VCaP (cell line): ENCODE data around the gene EPN1.

ENCODE experiments used
- H3K27ac ChIP-seq: fragments of 450-650 bp; 2 replicates; pipeline ENCODE4 v1.5.1; 2017
- CTCF ChIP-seq: fragments of 450-650 bp; conservative IDR thresholded peaks from 2 replicates; pipeline ENCODE4 v1.5.1; 2017; ENCODE audit warnings: mild to moderate bottlenecking, moderate library complexity

EPN1 gene

DNA sequence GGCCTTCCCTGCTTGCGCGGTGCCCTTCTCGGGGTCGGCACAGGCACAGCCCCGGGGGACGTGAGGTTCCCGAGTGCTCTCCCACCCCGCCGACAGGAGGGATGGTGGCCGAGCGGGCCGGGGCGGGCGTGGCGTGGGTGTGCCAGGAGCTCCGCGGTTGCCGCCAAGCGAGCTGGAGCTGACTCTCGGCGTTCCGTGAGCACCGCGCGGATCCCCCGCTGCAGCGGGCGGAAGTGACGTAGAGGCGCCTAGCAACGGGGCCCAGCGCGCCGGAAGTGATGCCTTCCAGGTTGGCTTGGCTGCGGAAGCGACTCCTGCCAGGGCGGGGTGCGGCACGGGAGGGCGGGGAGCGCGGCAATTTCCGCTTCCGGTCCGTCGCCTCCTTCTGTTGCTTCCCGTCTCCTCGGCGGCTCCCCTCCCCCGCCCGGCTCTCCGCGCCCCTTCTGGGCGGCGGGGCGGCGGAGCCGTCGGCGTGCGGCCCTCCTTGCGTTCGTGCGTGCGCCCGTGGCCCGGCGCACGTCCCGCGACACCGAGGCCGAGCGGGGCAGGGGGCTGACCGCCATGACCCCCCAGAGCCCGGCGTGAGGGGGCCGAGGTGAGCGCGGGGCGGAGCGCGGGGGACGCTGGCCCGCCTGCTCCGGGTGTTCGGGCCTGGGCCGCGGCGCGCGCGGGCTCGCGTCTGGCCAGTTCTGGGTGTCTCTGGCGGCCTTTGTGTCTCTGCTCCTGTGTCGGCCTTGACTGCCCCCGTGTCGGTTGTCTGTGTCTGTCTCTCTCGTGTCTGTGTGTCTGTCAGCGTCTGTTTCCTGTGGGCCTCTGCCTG, at the start of gene EPN1:
EPN1 (plus strand) TSS at position 386 of the 820 bp plus-strand sequence. CDS start 3,402 bp downstream, outside the sequence.
- no peak for TF ChIP-seq CTCF
- peak within 1 kb of the TSS; percentile 95 for H3K27ac ChIP-seq

DNA sequence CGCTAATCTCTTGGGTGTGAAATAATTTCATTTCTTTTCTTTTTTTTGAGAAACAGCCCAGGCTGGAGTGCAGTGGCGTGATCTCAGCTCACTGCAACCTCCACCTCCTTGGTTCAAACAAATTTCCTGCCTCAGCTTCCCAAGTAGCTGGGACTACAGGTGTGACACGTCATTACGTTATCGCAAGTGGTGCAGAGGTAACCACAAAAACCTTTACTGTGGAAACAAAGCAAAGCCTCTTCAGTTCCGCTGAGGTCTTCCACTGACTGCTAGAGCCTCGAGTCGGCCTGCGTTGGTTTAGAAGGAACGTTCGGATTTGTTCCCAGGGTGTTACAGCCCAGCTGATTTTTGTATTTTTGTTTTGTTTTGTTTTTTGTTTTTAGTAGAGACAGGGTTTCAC, 48.7 kb upstream of the EPN1 start:
- no peak overlapping the region for H3K27ac ChIP-seq
- TF ChIP-seq CTCF, result no peak

DNA sequence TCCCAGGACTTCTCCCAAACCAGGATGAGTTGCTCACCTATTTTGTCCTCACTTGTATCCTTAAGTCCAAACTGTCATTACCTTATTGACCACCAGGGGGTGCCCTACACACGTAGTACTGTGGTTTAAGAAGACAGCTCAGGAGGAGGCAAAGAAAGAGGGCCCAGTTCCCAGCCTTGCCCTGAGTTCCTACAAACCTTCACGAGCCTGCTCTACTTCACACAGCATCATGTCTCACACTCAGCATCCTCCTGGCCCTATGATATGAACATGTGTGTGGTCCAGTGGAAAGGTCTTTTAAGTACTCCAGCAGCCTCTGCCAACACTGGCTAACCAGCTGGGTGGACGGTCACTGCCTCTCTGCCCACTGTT, 42.6 kb upstream of the EPN1 start:
- no peak overlapping the region for H3K27ac ChIP-seq
- peak; percentile 85 for TF ChIP-seq CTCF

DNA sequence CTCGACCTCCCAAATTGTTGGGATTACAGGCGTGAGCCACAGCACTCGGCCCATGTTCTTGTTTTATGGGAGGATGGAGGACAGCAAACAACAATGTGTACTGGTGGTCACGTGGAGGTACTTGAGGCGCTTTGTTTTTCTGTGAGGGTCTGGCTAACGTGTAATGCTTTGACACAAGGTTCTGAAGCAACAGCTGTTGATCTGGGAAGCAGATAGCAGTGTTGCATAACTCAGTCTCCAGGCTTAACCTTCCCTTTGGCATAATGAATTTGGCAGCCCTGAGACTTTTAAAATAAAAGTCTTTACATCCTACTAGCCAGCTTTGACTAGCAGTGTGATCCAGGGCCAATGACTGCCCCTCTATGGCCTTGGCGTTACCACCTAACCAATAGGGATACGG, 41.2 kb upstream of the EPN1 start:
- no peak for TF ChIP-seq CTCF

DNA sequence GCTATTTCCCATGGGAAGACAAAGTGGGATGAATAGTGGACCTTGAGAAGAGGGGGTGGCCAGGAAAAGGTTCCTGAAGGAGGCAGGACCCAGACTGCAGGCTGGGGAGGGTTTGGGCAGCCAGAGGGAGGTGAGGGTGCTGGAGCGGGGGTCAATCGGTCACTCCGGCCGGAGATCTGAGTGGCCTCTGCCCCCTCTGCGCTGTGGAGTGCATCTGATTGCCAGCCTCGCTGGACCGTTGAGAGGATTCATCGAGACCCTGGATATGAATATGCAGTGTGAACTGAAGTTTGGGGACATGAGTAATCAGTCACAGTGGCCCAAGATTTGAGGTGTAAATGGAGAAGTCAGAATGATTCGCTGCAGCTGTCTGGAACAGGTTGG, 39.7 kb upstream of the EPN1 start:
- no peak for TF ChIP-seq CTCF
- peak overlapping the region; percentile 95 for H3K27ac ChIP-seq

More for the DNA sequence above, 41.2 kb upstream of the EPN1 start:
- peak overlapping the region; percentile 95 for H3K27ac ChIP-seq

DNA sequence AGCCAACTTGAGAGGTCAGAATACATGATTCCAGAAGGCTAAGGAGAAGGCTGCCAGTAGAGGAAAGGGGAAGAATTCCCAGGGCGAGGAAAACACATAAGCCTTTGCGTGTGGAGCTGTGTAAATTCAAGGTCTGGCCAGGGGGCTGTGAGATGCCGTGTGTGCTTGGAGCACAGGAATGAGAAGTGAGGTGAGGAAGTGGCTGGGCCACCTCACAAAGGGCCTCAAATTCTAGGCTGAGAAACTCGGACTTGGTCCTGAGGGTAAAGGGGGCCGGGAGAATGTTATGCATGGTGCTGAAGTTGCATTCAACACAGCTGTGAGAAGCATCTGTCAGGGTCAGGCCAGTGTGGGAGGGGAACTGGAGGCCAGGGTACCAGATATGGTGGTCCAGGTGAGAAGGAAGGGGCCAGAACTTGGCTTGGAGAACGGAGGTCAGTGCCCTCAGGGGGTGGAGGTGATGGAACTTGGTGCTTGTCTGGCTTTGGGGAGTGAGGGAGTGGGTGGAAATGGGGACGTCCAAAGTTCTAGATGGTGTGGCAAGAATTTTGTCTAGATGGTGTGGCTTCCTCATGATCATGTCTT, 39.1 kb upstream of the EPN1 start:
- H3K27ac ChIP-seq, result peak overlapping the region; percentile 95; the same call in 1 of the 2 replicates

More for the DNA sequence above, 39.1 kb upstream of the EPN1 start:
- TF ChIP-seq CTCF, result no peak
